Left ventricle myocardium inferior (tissue), 1 donor: ENCODE measurements around the gene GINS3. TPM values are rescaled to one million over a fixed set of nuclear protein-coding genes. Genes with fewer than 3 reads are reported as not detected.

Experiments used
- DNase-seq: peaks from one replicate; pipeline ENCODE4 v3.0.0-alpha.2; 2020
- H3K27ac ChIP-seq: fragments of 200-600 bp; replicated peaks from 2 replicates; pipeline ENCODE4 v1.8.0; 2021
- H3K27me3 ChIP-seq: fragments of 200-600 bp; 2 replicates; pipeline ENCODE4 v1.8.0; 2021; ENCODE audit warnings: low read depth
- H3K36me3 ChIP-seq: fragments of 200-600 bp; 2 replicates; pipeline ENCODE4 v1.8.0; 2021
- H3K4me1 ChIP-seq: fragments of 200-600 bp; 2 replicates; pipeline ENCODE4 v1.8.0; 2021
- H3K4me3 ChIP-seq: fragments of 200-600 bp; 2 replicates; pipeline ENCODE4 v1.8.0; 2021; ENCODE audit warnings: mild to moderate bottlenecking, moderate library complexity
- H3K9me3 ChIP-seq: fragments of 200-600 bp; replicated peaks from 2 replicates; pipeline ENCODE4 v1.8.0; 2021
- CTCF ChIP-seq: fragments of 200-600 bp; IDR thresholded peaks from 2 replicates; pipeline ENCODE4 v1.8.0; 2021; ENCODE audit warnings: antibody characterized with exemption, mild to moderate bottlenecking, borderline replicate concordance
- intact Hi-C: fragments of 100-400 bp; cut with micrococcal nuclease; formaldehyde crosslinking; loops from one replicate; pipeline ENCODE4 v1.11.0; 2022
- total RNA-seq: library from RNA; stranded (reverse); fragmentation: NEBNext Ultra II Directional; extraction: Animal tissue kit (Norgen Biotek cat#: 25700); gene quantifications from one replicate; pipeline ENCODE4 v1.2.1, GENCODE V29; 2021
- donor health status: DM: no; HTN: yes; CAD: no; lungs with severe emphysema.

GINS3 gene
- total RNA-seq, 1 donor from 2014 or later = 4.7 TPM

GRCh38 chr16:58452640-58453039 lies 60.4 kb downstream of the GINS3 start:
- peak overlapping the region; percentile 76 for H3K27ac ChIP-seq
- no peak for DNase-seq
- no peaks in the 10 kb centered on the region for H3K9me3 ChIP-seq
- intact Hi-C loops = no loop called here
- H3K4me3 ChIP-seq = no peak overlapping the region
- peaks cover 23% of the 10 kb centered on the region for H3K4me1 ChIP-seq
- H3K36me3 ChIP-seq = no peaks in the 10 kb centered on the region
- H3K27me3 ChIP-seq = no peaks in the 10 kb centered on the region
- no peak for TF ChIP-seq CTCF

GRCh38 chr16:58454178-58454577 lies 61.9 kb downstream of the GINS3 start:
- TF ChIP-seq CTCF = no peak
- Histone ChIP-seq H3K4me3 (no peak overlapping the region), H3K36me3 (no peaks in the 10 kb centered on the region), H3K4me1 (peaks cover 23% of the 10 kb centered on the region), H3K27ac (no peak overlapping the region), H3K9me3 (no peaks in the 10 kb centered on the region), H3K27me3 (no peaks in the 10 kb centered on the region)
- intact Hi-C loops = no loop called here
- DNase-seq = no peak

GRCh38 chr16:58454856-58455255 lies 62.6 kb downstream of the GINS3 start:
- Histone ChIP-seq H3K27me3 (no peaks in the 10 kb centered on the region), H3K27ac (no peak overlapping the region), H3K9me3 (no peaks in the 10 kb centered on the region), H3K4me1 (peaks cover 27% of the 10 kb centered on the region), H3K36me3 (no peaks in the 10 kb centered on the region), H3K4me3 (no peak overlapping the region)
- TF ChIP-seq CTCF = no peak
- no peak for DNase-seq
- intact Hi-C loops = no loop called here

Other genes starting within 250 kb of the GINS3 start
- gene CSNK2A2, start 194.4 kb upstream of the GINS3 start, total RNA-seq = 31.5 TPM
- not detected for gene PRSS54, start 97.4 kb upstream of the GINS3 start, total RNA-seq
- 763 TPM for gene NDRG4, start 107.7 kb downstream of the GINS3 start, total RNA-seq
- 16.8 TPM for gene SETD6, start 123.0 kb downstream of the GINS3 start, total RNA-seq
- gene CNOT1, start 237.4 kb downstream of the GINS3 start, total RNA-seq = 64.1 TPM